Stimulated activated CD8-positive, alpha-beta memory T cell treated with anti-CD3 and anti-CD28 coated beads, Interleukin-7, amount 100 ng/mL, for 48 hours (primary cell): ENCODE results near the gene SYS1.
"Not testable (repeated sequence)": the region's sequence is repeated elsewhere in the genome, so short reads cannot be mapped to it uniquely, and the experiment has no call there.

ENCODE experiments used
- DNase-seq, 2 donors: peaks; one replicate each; pipeline ENCODE4 v3.0.0-alpha.2; 2020; ENCODE audit warnings: low read depth in 1 of 2; ENCODE audit errors: extremely low read depth in 1 of 2

Gene SYS1

DNA sequence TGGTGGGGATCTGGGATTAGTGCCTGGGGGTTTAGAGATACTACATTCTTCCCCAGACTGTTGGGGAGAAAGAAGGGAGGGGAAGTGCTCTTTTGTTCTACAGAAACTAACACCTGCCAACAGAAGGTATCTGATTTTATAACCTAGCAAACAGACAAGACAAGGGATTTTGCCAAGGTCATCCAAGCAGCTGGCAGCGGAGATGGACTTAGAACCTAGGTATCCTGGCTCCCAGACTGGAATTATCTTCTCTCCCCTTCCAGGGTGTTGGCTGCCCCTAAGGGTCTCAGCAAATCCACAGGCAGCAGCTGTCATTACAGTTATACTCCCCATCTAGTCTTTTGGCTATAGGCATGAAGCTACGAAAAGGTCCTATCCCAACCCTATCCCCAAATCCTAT, 23.2 kb upstream of the SYS1 start:
- no peak for DNase-seq

DNA sequence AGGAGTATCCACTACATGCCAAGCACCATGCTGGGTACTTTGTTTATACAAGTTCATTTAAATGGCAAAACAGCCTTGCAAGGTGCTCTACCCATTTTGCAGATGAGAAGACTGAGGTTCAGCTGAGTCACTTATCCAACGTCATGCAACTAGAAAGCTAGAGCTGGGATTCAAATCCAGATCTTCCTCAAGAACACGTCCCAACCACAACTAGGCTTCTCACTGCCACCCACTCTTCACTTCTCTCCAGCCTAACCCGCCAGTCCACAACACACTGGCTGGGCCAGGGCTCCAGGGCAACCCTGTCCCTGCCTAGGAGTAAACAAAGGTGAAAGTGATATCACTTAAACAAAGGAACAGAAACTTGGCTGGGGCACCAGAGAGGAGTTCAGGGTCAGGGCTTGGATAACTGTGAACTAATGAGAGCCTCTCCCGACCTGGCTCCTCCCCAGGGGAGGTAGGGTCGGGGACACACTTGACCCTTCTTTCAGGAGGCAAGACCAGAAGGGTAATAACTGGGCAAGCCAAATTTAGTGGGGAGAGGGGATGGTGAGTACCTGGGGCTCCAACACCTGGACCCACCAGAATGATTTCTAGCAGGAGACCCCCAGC, 22.6 kb upstream of the SYS1 start:
- no peak for DNase-seq

DNA sequence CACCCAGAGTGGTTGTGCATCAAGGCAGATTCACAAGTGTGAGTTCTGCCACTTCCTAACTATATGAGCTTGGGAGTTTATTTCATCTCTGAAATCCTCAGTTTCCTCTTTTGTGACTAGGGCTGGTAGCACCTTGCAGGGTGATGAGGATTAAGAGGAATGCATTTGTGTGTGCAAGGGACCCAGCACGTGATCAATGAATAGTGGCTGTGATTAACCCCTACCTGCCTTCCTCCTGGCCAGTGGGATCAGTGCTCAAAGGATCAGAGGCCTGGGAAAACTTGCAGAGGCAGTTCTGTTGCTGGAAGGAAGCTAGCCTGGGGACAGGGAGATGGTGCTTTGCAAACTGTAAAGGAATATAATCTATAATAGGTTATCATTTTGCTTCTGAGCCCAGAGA, 22.0 kb upstream of the SYS1 start:
- no peak for DNase-seq

DNA sequence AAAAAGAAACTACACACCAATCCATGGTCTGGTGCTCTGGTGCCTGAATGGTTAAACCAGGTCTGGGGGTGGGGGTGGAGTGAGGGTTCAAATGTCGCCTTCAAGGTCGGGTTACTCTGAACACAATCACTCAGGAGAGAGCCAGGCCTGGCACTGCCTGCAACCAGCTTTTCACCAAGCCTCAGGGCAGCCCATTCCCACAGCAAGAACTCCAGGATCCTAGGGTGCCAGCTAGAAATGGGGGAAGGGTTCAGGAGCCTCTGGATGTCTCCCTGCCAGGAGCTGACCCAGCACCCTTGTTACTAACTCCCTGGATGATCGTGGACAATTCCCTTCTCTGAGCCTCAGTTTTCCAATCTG, 21.4 kb upstream of the SYS1 start:
- DNase-seq = no peak

DNA sequence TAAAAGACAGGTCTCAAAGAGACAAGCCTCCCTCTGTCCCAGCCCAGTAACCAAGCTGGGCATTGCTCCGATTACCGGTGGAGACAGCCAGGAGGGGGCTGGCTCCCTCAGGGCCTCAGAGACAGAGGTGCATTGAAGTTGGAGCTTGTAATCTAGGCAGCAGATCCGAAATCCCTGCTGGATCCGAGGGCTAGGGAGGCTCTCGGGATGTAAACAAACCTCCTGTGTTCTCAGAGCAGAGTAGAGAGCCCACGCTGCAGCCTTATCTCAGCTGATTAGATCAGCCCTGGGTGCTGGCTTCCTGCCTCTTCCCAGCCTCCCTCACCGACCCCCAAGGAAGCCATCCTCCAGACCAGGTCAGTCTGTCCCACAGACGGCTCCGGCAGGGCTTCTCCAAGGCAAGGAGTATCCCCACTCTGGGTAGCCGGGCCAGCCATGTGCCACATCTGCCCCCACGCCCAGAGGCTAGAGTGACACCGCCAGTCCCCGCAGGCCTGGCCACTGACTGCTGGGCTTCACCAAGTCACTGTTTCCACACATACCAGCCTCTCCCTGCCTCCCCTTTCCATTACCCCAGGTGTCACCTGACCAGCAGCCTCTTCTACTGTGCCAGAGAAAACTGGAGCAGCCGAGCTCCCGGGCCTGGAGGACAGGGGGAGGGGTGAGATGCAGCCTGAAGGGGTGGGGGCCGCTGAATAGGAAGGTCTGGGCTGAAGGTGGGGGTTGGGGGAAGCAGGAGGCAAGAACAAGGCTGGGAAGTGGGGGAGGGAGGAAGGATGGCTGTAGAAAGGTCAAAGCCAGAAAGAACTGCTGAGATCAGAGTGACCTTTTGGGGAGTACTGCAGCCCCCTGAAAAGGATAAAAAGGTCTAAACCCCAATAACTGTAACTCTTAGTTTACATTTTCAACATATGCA, 20.8 kb upstream of the SYS1 start:
- DNase-seq = no peak

DNA sequence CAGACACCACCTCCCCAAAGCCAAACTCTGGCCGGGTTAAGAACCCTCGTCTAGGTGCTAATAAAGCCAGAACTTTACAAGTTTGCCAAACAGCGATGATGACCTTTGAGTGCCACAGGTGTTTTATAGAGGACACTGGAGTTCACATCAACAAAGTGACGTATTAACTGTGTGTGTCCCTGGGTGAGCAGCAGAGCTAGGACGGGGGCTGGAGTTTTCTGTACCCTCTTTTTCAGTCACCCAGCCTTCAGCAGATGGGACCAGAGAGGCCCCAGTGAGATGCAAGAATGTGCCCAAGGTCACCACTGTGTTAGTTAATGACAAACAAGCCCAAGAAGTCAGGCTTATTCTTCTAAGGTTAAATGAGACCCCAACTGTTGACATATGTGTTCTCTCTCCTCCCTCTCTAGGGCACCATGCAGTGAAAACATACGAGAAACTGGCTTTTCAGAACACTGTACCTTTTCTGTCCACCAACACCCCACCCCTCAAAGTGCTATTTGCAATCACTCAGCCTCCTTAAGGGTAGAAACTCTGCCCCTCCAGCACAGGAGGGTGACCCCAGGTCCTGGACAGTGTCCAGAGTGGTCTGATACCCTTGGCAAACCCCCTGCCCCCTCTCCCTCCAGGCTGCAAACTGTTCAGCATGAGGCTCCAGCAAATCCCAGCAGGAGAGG, 20.0 kb upstream of the SYS1 start:
- no peak for DNase-seq

DNA sequence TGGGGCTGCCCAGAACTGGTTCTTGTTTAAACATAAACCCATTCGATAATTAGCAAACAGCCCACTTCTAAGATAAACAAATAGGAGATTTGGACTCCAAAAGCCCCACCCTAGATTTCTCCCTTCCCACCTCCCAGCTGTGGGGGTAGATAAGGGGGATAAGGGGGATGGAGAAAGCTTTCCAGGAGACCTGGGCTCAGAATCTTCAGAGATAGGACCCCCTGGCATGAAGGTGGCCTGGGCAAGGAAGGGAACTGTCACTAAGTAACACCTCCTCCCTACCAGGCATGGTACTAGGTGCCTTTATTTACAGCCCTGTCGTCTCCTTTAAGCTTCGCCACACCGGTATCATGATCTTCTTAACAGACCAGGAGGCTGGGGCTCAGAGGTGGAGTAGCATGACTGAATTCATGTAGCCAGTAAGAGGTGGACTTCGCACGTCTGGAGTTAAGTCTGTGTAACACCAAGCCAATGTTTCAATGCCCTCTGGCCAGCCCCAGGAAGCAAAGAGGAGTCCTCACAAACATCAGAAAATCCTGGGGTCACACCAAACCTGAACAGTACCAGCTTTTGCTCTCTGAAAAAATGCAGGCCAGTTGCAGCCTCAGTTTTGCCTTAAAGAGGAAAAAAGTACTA, 19.3 kb upstream of the SYS1 start:
- no peak for DNase-seq

DNA sequence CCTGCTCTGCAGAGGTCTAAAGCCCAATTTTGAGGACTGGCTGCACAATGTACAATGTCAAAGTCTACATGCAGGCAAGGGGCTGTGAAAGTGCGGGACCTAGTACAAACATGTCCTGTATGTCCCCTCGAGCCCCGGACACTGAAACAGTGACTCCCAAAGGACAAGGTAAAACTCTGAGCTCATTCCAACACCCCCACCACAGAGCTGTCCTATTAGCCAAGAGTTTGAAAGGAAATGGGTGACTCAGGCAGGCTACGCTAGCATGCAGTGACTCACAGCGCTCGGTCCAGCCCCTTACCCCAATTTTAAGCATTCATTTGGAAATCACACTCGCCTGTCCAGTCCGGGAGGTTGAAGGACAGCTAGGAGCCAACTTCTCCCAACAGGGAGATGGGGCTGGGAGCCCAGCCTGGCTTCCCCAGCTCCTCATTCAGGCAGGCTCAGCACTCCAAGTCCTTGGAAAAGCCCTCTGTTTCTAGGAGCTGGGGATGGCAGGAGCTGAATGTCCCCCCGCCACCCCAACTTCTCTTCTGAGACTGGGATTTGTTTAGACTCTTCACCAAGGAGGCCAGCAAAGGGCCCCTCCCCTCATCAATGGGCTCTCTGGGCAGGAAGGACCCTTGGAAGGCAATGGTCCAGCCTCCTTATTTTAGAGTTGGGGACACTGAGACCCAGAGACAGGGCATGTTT, 18.6 kb upstream of the SYS1 start:
- DNase-seq = no peak

DNA sequence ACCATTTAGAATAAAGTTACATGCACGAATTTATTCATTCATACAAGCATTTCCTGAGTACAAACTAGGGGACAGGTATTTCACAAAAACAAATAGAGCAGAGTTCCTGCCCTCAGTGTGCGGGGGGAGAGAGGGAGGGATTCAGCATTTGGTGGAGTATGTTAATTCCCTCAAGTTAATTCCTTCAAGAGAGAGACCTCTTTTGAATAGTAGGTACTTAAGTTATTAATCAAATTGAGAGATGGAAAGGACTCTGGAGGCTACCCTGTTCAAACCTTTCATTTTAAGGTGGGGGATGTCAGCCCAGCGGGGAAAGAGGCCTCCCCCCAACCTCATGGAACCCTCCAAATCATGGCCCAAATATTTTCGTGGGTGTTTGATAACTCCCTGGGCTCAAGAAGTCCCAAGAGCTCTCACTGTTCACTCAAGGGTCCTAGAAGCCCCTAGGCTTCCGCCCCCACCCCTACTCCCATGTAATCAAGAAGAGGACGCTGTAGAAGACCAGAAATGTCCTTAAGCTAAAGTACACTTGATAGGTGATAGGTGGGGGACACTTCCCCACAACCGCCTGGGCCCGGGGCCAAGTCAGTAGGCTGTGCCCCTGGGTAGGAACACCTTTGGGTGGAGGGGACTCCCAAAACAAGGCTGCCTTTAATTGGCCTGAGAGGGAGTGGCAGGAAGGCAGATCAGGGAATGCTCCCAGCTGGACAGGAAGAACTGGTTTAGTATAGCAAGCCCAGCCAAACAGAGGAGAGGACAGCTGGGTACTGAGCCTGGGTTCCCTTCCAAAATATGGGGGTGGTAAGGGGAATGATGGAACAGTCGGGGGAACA, 17.6 kb upstream of the SYS1 start:
- DNase-seq = no peak

DNA sequence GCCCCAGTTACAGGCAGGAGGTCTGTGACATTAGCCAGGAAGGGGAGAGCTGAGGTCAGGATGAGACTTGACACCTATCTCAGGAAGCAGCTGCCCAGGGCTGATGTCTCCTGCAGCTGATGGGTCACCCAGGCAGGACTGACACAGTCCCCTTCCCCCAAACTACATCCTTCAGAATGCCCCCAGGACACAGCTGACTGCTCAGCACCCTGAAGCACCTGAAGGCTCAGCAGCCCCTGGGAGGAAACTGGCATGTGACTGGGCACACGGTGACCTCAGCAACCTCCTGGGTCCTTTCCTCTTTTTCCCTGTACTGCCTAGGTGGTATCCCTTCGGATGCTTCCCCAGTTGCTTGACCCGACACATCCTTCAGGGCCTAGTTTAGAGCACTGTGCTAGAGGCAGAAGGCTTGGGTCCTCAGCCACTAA, 16.7 kb upstream of the SYS1 start:
- DNase-seq = no peak

DNA sequence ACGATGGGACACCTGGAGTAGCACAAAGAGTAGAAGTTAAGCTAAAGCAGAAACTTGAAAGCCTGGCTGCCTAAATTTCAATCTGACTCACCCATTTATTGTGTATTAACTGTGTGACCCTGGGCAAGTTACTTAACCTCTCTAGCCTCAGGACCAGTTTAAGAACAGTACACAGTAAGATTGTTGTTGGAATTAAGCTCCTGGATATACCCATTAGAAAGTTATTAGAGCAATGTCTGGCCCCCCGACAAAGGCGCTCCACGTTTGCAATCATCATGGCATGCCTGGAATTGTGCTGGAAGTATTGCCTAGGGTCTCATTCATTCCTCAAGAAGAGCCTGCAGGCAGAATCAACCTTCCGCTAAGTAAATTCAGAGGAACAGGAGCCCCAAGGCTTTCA, 16.1 kb upstream of the SYS1 start:
- DNase-seq = no peak

DNA sequence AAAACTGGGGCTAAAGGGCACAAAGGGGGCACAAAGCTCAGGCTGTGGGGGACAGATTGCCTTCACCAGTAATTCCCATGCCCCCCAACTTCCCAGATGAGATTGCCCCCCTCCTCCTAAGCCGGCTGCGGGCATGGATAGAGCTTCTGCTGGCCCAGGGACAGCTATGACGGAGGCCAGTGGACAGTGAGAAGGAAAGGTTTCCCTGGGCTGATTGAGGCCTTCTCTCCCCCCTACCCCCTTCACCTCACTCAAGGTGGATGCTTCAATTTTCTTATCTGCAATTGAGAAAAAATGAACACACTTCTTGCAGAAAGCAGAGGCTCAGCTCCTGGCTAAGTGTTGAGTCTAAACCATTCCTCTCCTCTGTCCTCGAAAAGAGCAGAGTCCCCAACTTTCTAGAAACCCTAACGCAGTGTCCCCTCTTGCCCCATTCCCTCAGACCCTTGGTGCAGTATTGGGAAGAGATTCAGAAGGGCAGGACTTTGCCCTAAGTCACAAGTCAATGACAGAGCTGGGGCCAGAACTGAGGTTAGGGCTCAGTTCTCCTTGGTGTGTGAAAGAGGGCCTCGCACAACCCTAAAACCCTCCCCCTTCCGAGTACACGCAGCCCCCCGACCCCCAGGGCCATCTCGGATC, 15.5 kb upstream of the SYS1 start:
- DNase-seq = no peak

DNA sequence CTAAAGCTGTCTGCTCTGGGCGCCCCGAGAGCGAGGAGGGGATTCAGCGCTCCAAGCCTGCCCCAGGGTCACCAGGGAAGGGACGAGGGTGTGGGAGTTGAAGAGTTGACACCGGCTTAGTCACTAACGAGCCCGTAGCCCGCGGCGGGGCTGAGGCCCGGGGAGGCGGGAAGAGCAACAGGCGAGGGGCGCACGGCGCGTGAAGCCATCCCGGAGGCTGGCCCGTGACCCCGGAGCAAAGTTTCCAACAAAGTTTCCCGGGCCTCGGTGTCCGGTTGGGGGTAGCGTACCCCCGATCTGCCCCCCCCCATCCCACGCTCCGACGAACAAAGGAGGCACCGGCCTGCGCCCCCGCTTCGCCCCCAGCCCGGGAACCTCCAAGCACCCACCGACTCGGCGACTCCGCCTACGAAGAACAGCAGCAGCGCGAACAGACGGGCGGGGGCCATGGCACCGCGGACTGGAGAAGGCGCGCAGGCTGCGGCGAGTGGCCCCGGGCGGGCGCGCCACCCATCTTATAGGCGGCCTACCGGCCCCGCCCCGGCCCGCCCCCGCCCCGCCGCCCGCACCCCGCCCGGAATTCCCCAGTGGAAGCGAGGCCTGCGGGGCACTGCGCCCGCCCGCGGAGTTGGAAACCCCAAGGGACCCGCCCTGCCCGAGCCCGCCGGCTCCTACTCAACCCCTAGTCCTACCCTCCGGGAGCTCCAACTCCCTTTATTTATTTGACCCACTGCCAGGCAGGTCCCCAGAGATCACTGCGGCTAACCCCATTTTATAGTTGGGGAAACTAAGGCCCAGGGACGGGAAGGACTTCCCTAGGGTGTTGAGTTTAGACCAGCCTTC, 14.8 kb upstream of the SYS1 start, which contains the start of gene SDC4:
TSS of gene SDC4 (minus strand) at position 489 of the 843 bp plus-strand sequence. CDS start at position 449, 40 bp downstream.
- DNase-seq = peak; percentile 33 to 49

DNA sequence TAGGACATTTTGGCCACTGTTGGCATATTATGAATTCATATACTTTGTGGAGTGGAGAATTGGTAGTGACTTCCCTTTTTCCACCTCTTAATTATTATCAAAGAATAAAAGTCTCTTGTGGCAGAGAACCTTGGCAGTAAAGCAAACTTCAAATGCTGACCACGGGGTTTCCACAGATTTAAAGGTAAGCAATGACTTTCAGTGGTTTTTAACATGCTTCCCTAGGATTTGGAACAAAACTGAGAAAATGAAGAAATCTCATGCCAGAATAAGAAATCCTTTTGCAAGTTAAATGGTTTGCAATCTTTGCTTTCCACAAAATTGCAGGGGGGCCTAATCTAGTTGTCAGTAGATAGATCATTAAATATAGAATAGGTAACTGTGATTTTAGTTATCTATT, 12.7 kb upstream of the SYS1 start:
- no peak for DNase-seq

DNA sequence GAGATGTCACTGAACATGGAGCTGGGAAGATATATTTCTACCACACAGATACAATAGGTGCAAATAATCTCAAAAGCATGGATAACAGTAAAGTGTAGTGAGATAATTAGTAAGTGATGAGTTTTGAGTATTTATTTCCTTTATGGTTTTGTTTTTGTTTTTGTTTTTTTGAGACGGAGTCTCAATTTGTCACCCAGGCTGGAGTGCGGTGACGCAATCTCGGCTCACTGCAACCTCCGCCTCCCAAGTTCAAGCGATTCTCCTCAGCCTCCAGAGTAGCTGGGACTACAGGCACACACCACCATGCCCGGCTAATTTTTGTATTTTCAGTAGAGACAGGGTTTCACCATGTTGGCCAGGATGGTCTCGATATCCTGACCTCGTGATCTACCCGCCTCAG, 12.2 kb upstream of the SYS1 start:
- DNase-seq = not testable (repeated sequence)

DNA sequence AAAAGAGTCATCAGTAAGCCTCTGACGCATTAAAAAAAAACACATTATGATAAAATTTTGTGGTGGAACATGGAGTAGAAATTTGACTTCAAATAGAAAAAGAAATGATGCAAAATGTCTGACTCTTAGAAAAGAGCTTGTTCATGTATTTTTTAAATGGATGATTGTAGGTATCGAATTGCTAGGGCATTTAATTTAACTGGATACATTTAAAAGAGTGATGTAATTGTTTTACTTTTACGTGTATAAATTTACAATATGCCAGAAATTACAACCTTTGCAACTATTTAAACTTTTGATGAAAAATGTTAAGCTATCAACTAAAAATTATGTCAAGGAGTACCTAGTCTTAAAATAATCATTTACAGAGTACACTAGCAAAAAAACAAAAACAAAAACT, 10.2 kb upstream of the SYS1 start:
- no peak for DNase-seq

DNA sequence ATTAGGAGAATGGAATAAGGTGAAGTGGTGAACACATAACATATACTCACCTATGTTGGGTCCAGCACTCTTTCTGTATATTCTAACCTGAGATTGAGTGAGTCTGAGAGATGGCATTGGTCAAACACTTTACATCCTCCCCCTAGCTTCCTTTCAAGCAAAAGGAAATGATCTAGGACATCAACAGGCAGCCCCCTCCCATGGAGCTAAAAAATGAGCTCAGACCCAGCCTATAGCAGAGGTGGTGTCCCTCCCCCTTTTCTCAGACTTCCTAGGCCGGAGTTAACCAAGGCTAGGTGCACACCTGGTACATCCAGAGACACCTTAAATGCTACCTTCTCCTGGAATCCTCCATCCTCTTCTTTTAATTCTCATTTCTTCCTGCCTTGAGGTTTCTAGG, 9.2 kb upstream of the SYS1 start:
- no peak for DNase-seq

DNA sequence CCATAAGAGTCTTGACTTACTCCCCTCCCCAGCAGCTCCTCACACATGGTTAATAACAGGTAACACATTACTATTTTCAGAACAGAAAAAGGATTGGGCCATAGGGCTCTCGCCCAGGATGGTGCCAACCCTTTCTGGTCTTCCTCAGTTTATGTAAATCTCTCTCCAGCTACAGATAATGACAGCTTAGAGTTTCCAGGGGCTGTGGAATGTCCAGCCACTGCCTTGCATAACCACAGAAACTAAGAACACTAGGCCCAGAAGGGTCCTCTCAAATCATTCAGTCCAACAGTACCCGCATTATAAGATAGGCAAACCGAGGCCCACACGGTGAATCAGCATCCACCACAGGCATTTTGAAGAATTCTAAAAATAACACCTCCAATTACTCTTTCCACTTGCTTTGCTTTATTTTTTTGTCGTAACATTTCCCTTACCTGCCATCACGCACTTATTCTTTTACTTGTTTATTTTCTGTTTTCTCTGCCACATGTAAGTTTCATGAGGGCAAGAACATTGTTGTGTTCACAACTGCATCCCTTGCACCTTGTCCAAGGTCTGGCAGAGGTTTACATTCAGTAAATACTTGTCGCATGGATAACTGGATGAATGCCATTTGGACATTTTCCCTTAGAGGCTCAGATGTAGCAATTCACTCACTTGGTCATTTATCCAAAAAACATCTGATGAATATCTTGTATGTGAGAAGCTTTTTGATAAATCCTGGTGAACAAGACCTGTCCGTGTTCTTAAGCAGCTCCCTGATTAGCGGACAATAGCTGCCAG, 8.3 kb upstream of the SYS1 start:
- DNase-seq = no peak
